Prostate gland (tissue), 2 donors: ENCODE data around the gene GRAMD2B. TPM values are rescaled to one million over a fixed set of nuclear protein-coding genes. Genes with fewer than 3 reads are reported as not detected.

ENCODE experiments used
- DNase-seq: peaks from one replicate; pipeline ENCODE4 v3.0.0-alpha.2; 2019; ENCODE audit warnings: low spot score
- H3K27ac ChIP-seq, 2 donors: fragments of 200-600 bp; sonication (generic); 2 replicates each; pipeline ENCODE4 v1.5.1; 2017 to 2019
- H3K27me3 ChIP-seq: fragments of 200-600 bp; sonication (generic); replicated peaks from 2 replicates; pipeline ENCODE4 v1.5.1; 2019; ENCODE audit not compliant: insufficient read depth
- H3K36me3 ChIP-seq, 2 donors: fragments of 200-600 bp; sonication (generic); 1 replicate in 1 of 2; 2 replicates in 1 of 2; pipeline versions ENCODE4 v1.5.1 to v1.8.1; 2017 to 2019
- H3K4me1 ChIP-seq: fragments of 200-600 bp; sonication (generic); replicated peaks from 2 replicates; pipeline ENCODE4 v1.5.1; 2019
- H3K4me3 ChIP-seq, 2 donors: fragments of 200-600 bp; sonication (generic); 2 replicates each; pipeline ENCODE4 v1.5.1; 2017 to 2019
- H3K9me3 ChIP-seq: fragments of 200-600 bp; sonication (generic); 2 replicates; pipeline ENCODE4 v1.5.1; 2017
- CTCF ChIP-seq, 4 experiments: fragments of 200-600 bp in 2 of 4; fragments of 450-650 bp in 2 of 4; sonication (generic) in 2 of 4; IDR thresholded peaks; 1 replicate in 3 of 4; 2 replicates in 1 of 4; pipeline ENCODE4 v1.5.1; 2016 to 2019; ENCODE audit warnings: antibody characterized with exemption in 4 of 4, mild to moderate bottlenecking in 2 of 4, moderate library complexity in 2 of 4
- POLR2A ChIP-seq: fragments of 450-650 bp; IDR thresholded peaks from one replicate; pipeline ENCODE4 v1.6.1; 2016; ENCODE audit warnings: antibody characterized with exemption, mild to moderate bottlenecking
- POLR2AphosphoS5 ChIP-seq: sonication (generic); formaldehyde crosslinking; IDR thresholded peaks from one replicate; pipeline ENCODE4 v1.6.1; 2017; ENCODE audit warnings: antibody characterized with exemption
- WGBS: methylation state at CpG from one replicate; pipeline ENCODE4 v1.1.5; 2018; 5-methylcytosine and 5-hydroxymethylcytosine counted together
- intact Hi-C: fragments of 100-400 bp; cut with DNase I; formaldehyde crosslinking; loops from one replicate; pipeline ENCODE4 v1.14.2; 2022
- total RNA-seq, 2 donors: library from RNA; depleted of rRNA; stranded (reverse); fragments of >200 nt; gene quantifications; one replicate each; pipeline ENCODE4 v1.1.0, GENCODE V29; 2016

GRAMD2B gene
- total RNA-seq, 2 donors from 2014 or later: 32.1 to 34.4 TPM

GRCh38 chr5:126542441-126542840 lies 119.2 kb downstream of the GRAMD2B start:
- H3K9me3 ChIP-seq: no peaks in the 10 kb centered on the region
- H3K36me3 ChIP-seq: peaks cover 0 to 6% of the 10 kb centered on the region in 2 donors
- H3K4me3 ChIP-seq: no peak overlapping the region
- no peaks in the 10 kb centered on the region for H3K27me3 ChIP-seq
- H3K4me1 ChIP-seq: peaks cover 3% of the 10 kb centered on the region
- 79% methylated on average over 2 of the region's 2 CpGs for WGBS
- no peak for DNase-seq
- TF ChIP-seq POLR2A (no peak), POLR2AphosphoS5 (no peak), CTCF (IDR thresholded peaks at IDR 0.05) (no peak)
- intact Hi-C loops: loop anchor here (5.0 kb wide), 1 partner anchor 205 kb away; no protein-coding TSS in a partner anchor
- no peak overlapping the region for H3K27ac ChIP-seq

GRCh38 chr5:126543009-126543408 lies 119.8 kb downstream of the GRAMD2B start:
- Histone ChIP-seq H3K9me3 (no peaks in the 10 kb centered on the region), H3K4me1 (peaks cover 3% of the 10 kb centered on the region), H3K4me3 (no peak overlapping the region), H3K27me3 (no peaks in the 10 kb centered on the region), H3K36me3 (peaks cover 0 to 6% of the 10 kb centered on the region in 2 donors), H3K27ac (no peak overlapping the region)
- no peak for DNase-seq
- intact Hi-C loops: loop anchor here (5.0 kb wide), 1 partner anchor 206 kb away; no protein-coding TSS in a partner anchor
- WGBS: 72% methylated on average over 1 of the region's 1 CpG
- no peak for TF ChIP-seq POLR2A
- TF ChIP-seq POLR2AphosphoS5: no peak
- TF ChIP-seq CTCF (IDR thresholded peaks at IDR 0.05): no peak

GRCh38 chr5:126543660-126544059 lies 120.5 kb downstream of the GRAMD2B start:
- Histone ChIP-seq H3K27me3 (no peaks in the 10 kb centered on the region), H3K9me3 (no peaks in the 10 kb centered on the region), H3K4me1 (no peaks in the 10 kb centered on the region), H3K4me3 (no peak overlapping the region), H3K27ac (peak overlapping the region in 1 of 2 donors; percentile 20), H3K36me3 (peaks cover 0 to 6% of the 10 kb centered on the region in 2 donors)
- no peak for DNase-seq
- intact Hi-C loops: loop anchor here (5.0 kb wide), 1 partner anchor 206 kb away; no protein-coding TSS in a partner anchor
- no peak for TF ChIP-seq CTCF (IDR thresholded peaks at IDR 0.05)
- WGBS: 100% methylated on average over 2 of the region's 2 CpGs

Other genes starting within 250 kb of the GRAMD2B start
- gene ALDH7A1, start 171.8 kb downstream of the GRAMD2B start, total RNA-seq: 10 to 100 TPM; 59.8 to 62.7 TPM
- 10 to 100 TPM; 22.2 to 40.7 TPM for gene PHAX, start 177.5 kb downstream of the GRAMD2B start, total RNA-seq